ENCODE measurements around the gene SPINK5. TPM values are rescaled to one million over a fixed set of nuclear protein-coding genes. Genes with fewer than 3 reads are reported as not detected.

The SPINK5 gene
- polyA plus RNA-seq: 16.6 to 29.2 TPM (median 22.6 TPM) in 3 replicates
- polyA plus RNA-seq (2011; ENCODE audit: low read depth): 1,735 TPM
- 27.8 and 30.2 TPM in 2 replicates for polyA plus RNA-seq (2011; cell fraction: cytosol; rRNA removed)
- polyA plus RNA-seq (2011; cell fraction: nucleus; rRNA removed): 45.9 and 75.2 TPM in 2 replicates
- 18.4 and 322 TPM in 2 replicates for polyA plus RNA-seq (2012; ENCODE audit: low replicate concordance)
- 1.5 to 6.8 TPM (median 5.6 TPM) in 3 replicates for polyA minus RNA-seq
- polyA minus RNA-seq (2011; cell fraction: cytosol; rRNA and poly(A)+ RNA removed): 9.0 TPM
- polyA minus RNA-seq (2011; cell fraction: nucleus; rRNA and poly(A)+ RNA removed): 21.2 and 34.9 TPM in 2 replicates

- FAIRE-seq: peak; percentile 75
- Histone ChIP-seq H2AFZ (ENCODE audit: control insufficient read depth, low read length) (peak within 1 kb of the TSS; percentile 52), H3K27me3 (ENCODE audit: control insufficient read depth, extremely low read depth, insufficient read depth, low read length) (no peaks in the 10 kb centered on the region), H4K20me1 (ENCODE audit: control insufficient read depth, extremely low read depth, insufficient read depth, low read length) (no peaks in the 10 kb centered on the region), H3K36me3 (ENCODE audit: control insufficient read depth in 2 of 2, extremely low read depth in 1 of 2, insufficient read depth in 2 of 2, low read length in 2 of 2) (no peaks in the 10 kb centered on the region), H3K79me2 (ENCODE audit: control insufficient read depth, insufficient read depth, low read length) (no peaks in the 10 kb centered on the region), H3K4me1 (ENCODE audit: control insufficient read depth, extremely low read depth, insufficient read depth, low read length) (peaks cover 7% of the 10 kb centered on the region), H3K9me1 (ENCODE audit: control insufficient read depth, extremely low read depth, insufficient read depth, low read length) (no peaks in the 10 kb centered on the region), H3K4me3 (ENCODE audit: control insufficient read depth in 2 of 3, extremely low read depth in 1 of 3, insufficient read depth in 2 of 3, low read depth in 1 of 3, low read length in 3 of 3) (no peak within 1 kb of the TSS), H3K9ac (ENCODE audit: control insufficient read depth, extremely low read depth, insufficient read depth, low read length) (no peak within 1 kb of the TSS), H3K27ac (ENCODE audit: control insufficient read depth, insufficient read depth, low read length) (no peak within 1 kb of the TSS), H3K9me3 (ENCODE audit: control insufficient read depth, low read depth, low read length) (no peaks in the 10 kb centered on the region), H3K4me2 (ENCODE audit: control insufficient read depth, extremely low read depth, insufficient read depth, low read depth, low read length) (no peak within 1 kb of the TSS)
- TF ChIP-seq CTCF (optimal IDR thresholded peaks at IDR 0.05 in 1 of 3, IDR thresholded peaks at IDR 0.05 in 1 of 3, conservative IDR thresholded peaks at IDR 0.05 in 1 of 3; ENCODE audit: extremely low read depth in 1 of 3, insufficient read depth in 2 of 3, low read length in 3 of 3) (no peak), EZH2 (IDR thresholded peaks at IDR 0.05; ENCODE audit: low read length) (no peak)
- dilution Hi-C loops (cut with MboI; ENCODE audit: extremely low pct_ligation_motif_present, low sequenced_read_pairs): no loop called here
- DNase-seq (ENCODE audit: low read depth, low spot score): peak; percentile 38
These were observed at the start of gene SPINK5 for GRCh38 chr5:148063861-148064260. Gene SPINK5, plus strand, starts transcription at chr5:148063980. Its CDS starts 65 bp downstream, at chr5:148064045.

- H3K9ac ChIP-seq (ENCODE audit: control insufficient read depth, extremely low read depth, insufficient read depth, low read length): no peak overlapping the region
- H3K27ac ChIP-seq (ENCODE audit: control insufficient read depth, insufficient read depth, low read length): peak overlapping the region; percentile 16
- no peaks in the 10 kb centered on the region for H3K36me3 ChIP-seq (ENCODE audit: control insufficient read depth in 2 of 2, extremely low read depth in 1 of 2, insufficient read depth in 2 of 2, low read length in 2 of 2)
- no peaks in the 10 kb centered on the region for H4K20me1 ChIP-seq (ENCODE audit: control insufficient read depth, extremely low read depth, insufficient read depth, low read length)
- no peaks in the 10 kb centered on the region for H3K9me3 ChIP-seq (ENCODE audit: control insufficient read depth, low read depth, low read length)
- H2AFZ ChIP-seq (ENCODE audit: control insufficient read depth, low read length): no peak overlapping the region
- no peak overlapping the region for H3K4me3 ChIP-seq (ENCODE audit: control insufficient read depth in 2 of 3, extremely low read depth in 1 of 3, insufficient read depth in 2 of 3, low read depth in 1 of 3, low read length in 3 of 3)
- FAIRE-seq (peak; percentile 94), DNase-seq (ENCODE audit: low read depth, low spot score) (peak; percentile 11)
- no peaks in the 10 kb centered on the region for H3K79me2 ChIP-seq (ENCODE audit: control insufficient read depth, insufficient read depth, low read length)
- H3K27me3 ChIP-seq (ENCODE audit: control insufficient read depth, extremely low read depth, insufficient read depth, low read length): no peaks in the 10 kb centered on the region
- H3K4me2 ChIP-seq (ENCODE audit: control insufficient read depth, extremely low read depth, insufficient read depth, low read depth, low read length): peak overlapping the region; percentile 0
- dilution Hi-C loops (cut with MboI; ENCODE audit: extremely low pct_ligation_motif_present, low sequenced_read_pairs): no loop called here
- TF ChIP-seq EZH2 (IDR thresholded peaks at IDR 0.05; ENCODE audit: low read length) (no peak), CTCF (optimal IDR thresholded peaks at IDR 0.05 in 1 of 3, IDR thresholded peaks at IDR 0.05 in 1 of 3, conservative IDR thresholded peaks at IDR 0.05 in 1 of 3; ENCODE audit: extremely low read depth in 1 of 3, insufficient read depth in 2 of 3, low read length in 3 of 3) (no peak)
- H3K9me1 ChIP-seq (ENCODE audit: control insufficient read depth, extremely low read depth, insufficient read depth, low read length): no peaks in the 10 kb centered on the region
- H3K4me1 ChIP-seq (ENCODE audit: control insufficient read depth, extremely low read depth, insufficient read depth, low read length): peaks cover 34% of the 10 kb centered on the region
These were observed 49.5 kb upstream of the SPINK5 start for GRCh38 chr5:148014276-148014675.

All from keratinocyte (primary cell).